Endometrial microvascular endothelial cells (primary cell): ENCODE measurements around the gene XIRP1. TPM values are rescaled to one million over a fixed set of nuclear protein-coding genes. Genes with fewer than 3 reads are reported as not detected.

Experiments
- in situ Hi-C: cut with HindIII; loops from 2 replicates; pipeline ENCODE4 v1.10.0; 2017; ENCODE audit warnings: low sequenced_read_pairs, low pct_unique_long_range_greater_than_20kb; ENCODE audit errors: inconsistent ontology term
- total RNA-seq: library from RNA; depleted of rRNA; stranded (reverse); fragments of >200 nt; gene quantifications from one replicate; pipeline ENCODE4 v1.2.3, GENCODE V29; 2015; ENCODE audit errors: inconsistent ontology term

The XIRP1 gene
- total RNA-seq, 1 donor from 2014 or later = not detected

- in situ Hi-C loops = no loop called here
Measured at GRCh38 chr3:39211332-39212130, 19.1 kb upstream of the XIRP1 start.

DNA sequence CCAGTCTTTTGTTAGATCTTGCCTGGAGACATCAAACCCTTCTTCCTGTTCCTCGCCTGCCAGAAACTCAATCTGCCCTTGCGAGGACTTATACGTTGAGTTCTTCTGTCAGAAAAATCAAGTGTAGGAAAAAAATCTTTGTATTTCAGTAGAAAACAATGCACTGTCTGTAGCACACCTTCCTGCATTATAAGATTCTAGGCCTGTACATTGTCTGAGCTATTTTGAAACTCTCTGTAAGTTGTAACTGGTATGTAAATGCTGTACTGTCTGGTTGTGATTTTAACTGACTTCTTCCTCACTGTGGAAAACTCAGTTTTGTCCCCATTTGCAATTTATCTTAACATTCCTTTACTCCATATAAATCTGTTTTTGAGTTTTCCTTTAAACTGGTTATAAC, 17.7 kb upstream of the XIRP1 start:
- in situ Hi-C loops = no loop called here

- in situ Hi-C loops = no loop called here
Measured at GRCh38 chr3:39209329-39209970, 17.1 kb upstream of the XIRP1 start.

- in situ Hi-C loops = no loop called here
Measured at GRCh38 chr3:39208463-39209055, 16.2 kb upstream of the XIRP1 start.

DNA sequence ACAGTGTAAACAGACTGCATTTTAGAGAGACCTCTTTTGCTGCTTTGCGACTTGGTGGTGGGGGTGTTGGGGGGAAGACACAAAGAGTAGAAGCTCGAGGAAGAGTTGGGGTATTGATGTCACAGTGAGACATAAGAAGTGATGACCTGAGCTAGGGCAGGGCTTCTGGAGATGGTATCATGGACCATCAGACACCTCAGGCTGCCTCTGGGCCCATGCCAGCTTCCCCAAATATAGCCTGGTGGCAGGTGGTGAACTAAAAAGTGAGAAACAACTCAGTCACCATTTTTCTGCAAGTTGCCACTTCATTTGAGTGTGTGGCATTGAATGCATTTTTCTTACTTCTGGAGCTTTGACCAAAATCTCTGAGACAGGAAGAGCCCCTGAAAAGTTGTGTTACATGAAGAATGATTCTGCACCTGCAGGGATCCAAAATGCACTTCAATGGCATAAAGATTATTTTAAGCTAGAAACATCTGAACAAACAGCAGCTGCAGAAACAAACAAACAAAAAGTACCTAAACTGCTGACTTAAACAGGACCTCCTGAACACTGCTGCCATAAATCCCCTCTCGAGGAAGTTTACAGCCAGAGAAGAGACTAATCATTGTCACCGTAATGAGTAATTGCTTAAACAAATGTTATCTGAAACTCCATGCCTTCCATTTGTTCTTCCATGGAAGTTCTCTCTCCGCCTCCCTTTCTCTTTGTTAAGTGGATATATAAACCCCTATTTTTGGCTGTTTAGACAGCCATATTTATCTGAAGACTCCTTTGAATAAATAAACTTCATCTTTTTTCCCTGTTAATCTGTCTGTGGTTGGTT, 15.2 kb upstream of the XIRP1 start:
- in situ Hi-C loops = no loop called here

- in situ Hi-C loops = no loop called here
Measured at GRCh38 chr3:39205919-39206516, 13.6 kb upstream of the XIRP1 start.

- in situ Hi-C loops = no loop called here
Measured at GRCh38 chr3:39205131-39205530, 12.7 kb upstream of the XIRP1 start.

DNA sequence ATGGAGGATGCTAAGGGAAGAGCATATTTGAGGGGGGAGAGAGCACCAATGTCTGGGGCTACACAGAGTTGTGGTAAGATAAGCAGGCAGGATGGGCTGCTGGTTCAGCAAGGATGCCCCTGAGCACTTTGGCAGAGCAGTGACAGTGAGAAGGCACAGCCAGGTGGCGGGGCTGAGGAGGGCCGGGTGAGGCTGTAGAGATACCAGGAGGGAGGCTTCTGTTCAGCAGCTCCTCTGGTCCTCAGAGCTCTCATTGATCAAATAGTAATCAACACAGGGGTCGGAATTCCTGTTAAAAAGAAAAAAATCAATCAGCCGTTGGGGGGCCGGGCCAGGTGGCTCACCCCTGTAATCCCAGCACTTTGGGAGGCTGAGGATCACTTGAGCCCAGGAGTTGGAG, 11.5 kb upstream of the XIRP1 start:
- in situ Hi-C loops = no loop called here

- in situ Hi-C loops = no loop called here
Measured at GRCh38 chr3:39203402-39203801, 11.0 kb upstream of the XIRP1 start.

DNA sequence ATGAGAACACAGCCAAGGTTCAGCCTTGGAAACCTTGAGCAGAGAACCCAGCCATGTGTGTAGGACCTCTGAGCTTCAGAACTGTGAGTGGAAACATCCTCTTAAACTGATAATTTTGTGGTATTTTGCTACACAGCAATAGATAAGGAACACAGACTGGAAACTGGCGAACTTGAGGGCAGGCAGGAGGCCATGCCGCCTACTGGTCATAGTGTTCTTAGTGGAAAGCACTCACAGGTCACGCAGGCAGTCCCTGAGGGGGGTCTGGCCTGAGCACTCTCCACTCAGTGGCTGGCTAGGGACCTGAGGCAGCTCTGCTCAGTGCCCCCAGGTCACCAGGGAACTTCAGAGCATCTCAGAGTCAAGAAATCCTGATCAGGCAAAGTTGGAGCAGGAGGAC, 9.7 kb upstream of the XIRP1 start:
- in situ Hi-C loops = no loop called here

DNA sequence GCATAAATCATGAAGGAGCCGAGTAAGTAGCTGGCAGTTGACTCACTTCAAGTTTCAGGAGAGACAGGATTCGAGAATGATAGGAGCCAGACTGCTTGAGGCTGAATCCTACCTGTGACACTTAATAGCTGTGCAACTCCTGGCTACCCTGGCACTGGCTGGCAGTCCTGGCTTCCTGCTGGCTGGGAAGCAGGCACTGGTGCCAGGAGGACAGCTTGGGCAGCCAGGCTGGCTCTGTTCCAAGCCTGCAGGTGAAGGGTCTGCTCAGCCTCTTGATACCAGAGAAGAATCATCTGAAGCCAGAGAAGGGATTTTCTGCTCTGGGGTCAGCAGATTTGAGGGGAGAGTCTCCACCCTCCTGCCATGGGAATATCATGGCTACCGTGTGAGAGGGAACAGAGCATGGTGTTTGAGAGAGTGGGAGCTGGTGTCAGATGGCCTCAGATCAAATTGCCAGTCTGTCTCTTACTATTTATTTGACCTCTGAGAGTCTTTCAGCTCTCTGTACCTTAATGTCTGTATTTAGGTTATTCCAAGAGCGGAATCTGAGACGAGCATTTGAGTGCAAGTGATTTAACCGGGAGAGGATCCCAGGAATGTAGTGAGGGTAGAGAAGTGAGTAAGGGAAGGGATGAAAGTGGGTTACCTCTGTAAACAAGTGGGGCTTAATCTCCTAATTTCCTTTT, 4.4 kb upstream of the XIRP1 start:
- in situ Hi-C loops = no loop called here

- in situ Hi-C loops = no loop called here
Measured at GRCh38 chr3:39196034-39196433, 3.6 kb upstream of the XIRP1 start.

DNA sequence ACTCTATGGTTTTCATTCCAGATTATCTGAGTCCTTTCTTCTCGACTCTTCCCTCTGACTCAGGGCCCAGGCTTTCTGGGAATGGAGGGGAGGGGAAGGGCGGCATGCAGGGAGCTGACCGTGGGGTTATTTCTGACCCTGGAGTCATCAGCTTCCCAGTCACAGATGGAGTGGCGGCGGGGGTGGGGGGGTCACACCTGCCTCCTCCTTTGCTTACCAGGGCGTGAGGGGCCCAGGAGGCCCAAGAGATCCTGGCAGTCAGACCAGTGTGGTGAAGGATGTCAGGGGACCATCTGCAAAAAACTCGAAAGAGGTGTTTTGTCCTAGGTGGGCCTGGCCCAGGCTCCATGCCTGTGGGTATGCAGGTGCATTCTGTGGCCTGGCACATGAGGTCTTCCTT, 996 bp upstream of the XIRP1 start:
- in situ Hi-C loops = no loop called here

GRCh38 chr3:39191773-39192172, 622 bp downstream of the XIRP1 start:
- in situ Hi-C loops = no loop called here

- in situ Hi-C loops = no loop called here
Measured at GRCh38 chr3:39191111-39191510, 1.3 kb downstream of the XIRP1 start.

DNA sequence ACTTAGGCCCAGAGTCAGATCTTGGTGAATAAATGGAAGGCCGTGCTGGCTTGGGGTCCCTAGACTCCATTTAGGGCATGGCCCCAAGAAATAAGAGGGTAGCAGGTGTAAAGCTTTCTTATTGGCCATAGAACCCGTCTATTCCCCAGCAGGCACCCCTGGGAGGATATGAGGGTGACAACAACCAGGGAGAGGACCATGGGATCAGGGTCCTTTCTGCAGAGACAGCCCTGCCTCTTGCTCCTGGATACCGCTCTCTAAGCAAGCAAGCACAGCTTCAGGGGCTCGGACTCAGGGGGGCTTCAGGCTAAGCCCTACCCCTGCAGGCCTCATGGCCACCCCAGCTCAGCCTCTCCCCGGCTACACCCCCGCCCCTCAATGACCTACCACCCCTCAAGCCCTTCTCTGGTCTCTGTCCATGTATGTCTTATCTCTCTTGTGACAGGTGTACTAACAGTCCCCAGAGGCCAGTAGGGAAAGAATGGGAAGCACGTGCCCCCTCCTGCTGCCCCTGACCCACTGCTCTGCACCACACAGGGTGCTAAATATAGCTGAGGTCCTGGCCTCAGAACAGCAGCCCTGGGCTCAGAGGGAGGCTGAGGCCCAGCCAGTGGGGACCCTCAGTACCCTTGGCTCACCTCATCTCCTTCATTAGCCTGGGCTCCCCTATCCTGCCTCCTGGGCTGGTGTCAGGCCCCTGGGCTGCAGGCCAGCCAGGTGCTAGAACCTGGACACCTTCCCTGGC, 1.9 kb downstream of the XIRP1 start:
- in situ Hi-C loops = no loop called here

GRCh38 chr3:39189959-39190269, 2.5 kb downstream of the XIRP1 start:
- in situ Hi-C loops = no loop called here
